HG02763 (cell line): ENCODE measurements around the gene CRACR2B.

ENCODE experiments used
- ATAC-seq: cut with Tn5 transposase; IDR thresholded peaks from one replicate; pipeline ENCODE4 v1.9.1; 2021; ENCODE audit warnings: mild to moderate bottlenecking, moderate library complexity; ENCODE audit not compliant: unreplicated experiment

CRACR2B gene

GRCh38 chr11:865462-866430, 38.0 kb downstream of the CRACR2B start:
- no peak for ATAC-seq

GRCh38 chr11:866481-866880, 38.8 kb downstream of the CRACR2B start:
- no peak for ATAC-seq

GRCh38 chr11:867856-868358, 40.2 kb downstream of the CRACR2B start:
- no peak for ATAC-seq

- no peak for ATAC-seq
Measured at GRCh38 chr11:868394-868793, 40.7 kb downstream of the CRACR2B start.

GRCh38 chr11:868802-869201, 41.1 kb downstream of the CRACR2B start:
- no peak for ATAC-seq

GRCh38 chr11:869399-870126, 41.8 kb downstream of the CRACR2B start:
- ATAC-seq = no peak

- ATAC-seq = no peak
Measured at GRCh38 chr11:870127-870413, 42.4 kb downstream of the CRACR2B start.

GRCh38 chr11:870418-870817, 42.7 kb downstream of the CRACR2B start:
- ATAC-seq = no peak

GRCh38 chr11:871472-871871, 43.8 kb downstream of the CRACR2B start:
- ATAC-seq = no peak

- no peak for ATAC-seq
Measured at GRCh38 chr11:872799-873198, 45.1 kb downstream of the CRACR2B start.

- no peak for ATAC-seq
Measured at GRCh38 chr11:873706-874105, 46.0 kb downstream of the CRACR2B start.

GRCh38 chr11:875203-875602, 47.5 kb downstream of the CRACR2B start:
- no peak for ATAC-seq

GRCh38 chr11:875769-876301, 48.1 kb downstream of the CRACR2B start:
- no peak for ATAC-seq

GRCh38 chr11:876545-876944, 48.8 kb downstream of the CRACR2B start:
- no peak for ATAC-seq

- ATAC-seq = no peak
Measured at GRCh38 chr11:877565-877964, 49.8 kb downstream of the CRACR2B start.

GRCh38 chr11:880447-880846, 52.7 kb downstream of the CRACR2B start:
- ATAC-seq = no peak
